ENCODE results near the gene TANGO2. TPM values are rescaled to one million over a fixed set of nuclear protein-coding genes. Genes with fewer than 3 reads are reported as not detected.

The TANGO2 gene, protein sequence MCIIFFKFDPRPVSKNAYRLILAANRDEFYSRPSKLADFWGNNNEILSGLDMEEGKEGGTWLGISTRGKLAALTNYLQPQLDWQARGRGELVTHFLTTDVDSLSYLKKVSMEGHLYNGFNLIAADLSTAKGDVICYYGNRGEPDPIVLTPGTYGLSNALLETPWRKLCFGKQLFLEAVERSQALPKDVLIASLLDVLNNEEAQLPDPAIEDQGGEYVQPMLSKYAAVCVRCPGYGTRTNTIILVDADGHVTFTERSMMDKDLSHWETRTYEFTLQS
- polyA plus RNA-seq (2012; ENCODE audit: insufficient read depth, insufficient read length, low read depth) = 8.0 TPM

GRCh38 chr22:20020533-20021195, at the start of gene TANGO2:
Gene TANGO2 (plus strand): TSS chr22:20021110. CDS start chr22:20036799, 15,689 bp downstream.
- Histone ChIP-seq H3K36me3 (no peaks in the 10 kb centered on the region), H3K4me1 (peaks cover 8% of the 10 kb centered on the region), H3K27me3 (no peaks in the 10 kb centered on the region), H3K9me3 (no peaks in the 10 kb centered on the region), H3K4me3 (ENCODE audit: low read depth, low read length) (peak within 1 kb of the TSS; percentile 83)
- no peak for TF ChIP-seq CTCF (IDR thresholded peaks at IDR 0.05; ENCODE audit: low read depth, low read length)
- DNase-seq = peak; percentile 94

- no peak for TF ChIP-seq CTCF (IDR thresholded peaks at IDR 0.05; ENCODE audit: low read depth, low read length)
These were observed 49.4 kb upstream of the TANGO2 start for GRCh38 chr22:19971276-19972124.

GRCh38 chr22:19972251-19972650, 48.7 kb upstream of the TANGO2 start:
- no peaks in the 10 kb centered on the region for H3K27me3 ChIP-seq
- TF ChIP-seq CTCF (IDR thresholded peaks at IDR 0.05; ENCODE audit: low read depth, low read length) = no peak
- H3K4me1 ChIP-seq = peaks cover 38% of the 10 kb centered on the region
- peaks cover 91% of the 10 kb centered on the region for H3K36me3 ChIP-seq
- H3K9me3 ChIP-seq = no peaks in the 10 kb centered on the region
- DNase-seq = no peak
- H3K4me3 ChIP-seq (ENCODE audit: low read depth, low read length) = no peak overlapping the region

More at GRCh38 chr22:19971276-19972124, 49.4 kb upstream of the TANGO2 start:
- Histone ChIP-seq H3K4me1 (peaks cover 38% of the 10 kb centered on the region), H3K36me3 (peaks cover 84% of the 10 kb centered on the region), H3K4me3 (ENCODE audit: low read depth, low read length) (no peak overlapping the region), H3K27me3 (no peaks in the 10 kb centered on the region), H3K9me3 (no peaks in the 10 kb centered on the region)
- no peak for DNase-seq

DNA sequence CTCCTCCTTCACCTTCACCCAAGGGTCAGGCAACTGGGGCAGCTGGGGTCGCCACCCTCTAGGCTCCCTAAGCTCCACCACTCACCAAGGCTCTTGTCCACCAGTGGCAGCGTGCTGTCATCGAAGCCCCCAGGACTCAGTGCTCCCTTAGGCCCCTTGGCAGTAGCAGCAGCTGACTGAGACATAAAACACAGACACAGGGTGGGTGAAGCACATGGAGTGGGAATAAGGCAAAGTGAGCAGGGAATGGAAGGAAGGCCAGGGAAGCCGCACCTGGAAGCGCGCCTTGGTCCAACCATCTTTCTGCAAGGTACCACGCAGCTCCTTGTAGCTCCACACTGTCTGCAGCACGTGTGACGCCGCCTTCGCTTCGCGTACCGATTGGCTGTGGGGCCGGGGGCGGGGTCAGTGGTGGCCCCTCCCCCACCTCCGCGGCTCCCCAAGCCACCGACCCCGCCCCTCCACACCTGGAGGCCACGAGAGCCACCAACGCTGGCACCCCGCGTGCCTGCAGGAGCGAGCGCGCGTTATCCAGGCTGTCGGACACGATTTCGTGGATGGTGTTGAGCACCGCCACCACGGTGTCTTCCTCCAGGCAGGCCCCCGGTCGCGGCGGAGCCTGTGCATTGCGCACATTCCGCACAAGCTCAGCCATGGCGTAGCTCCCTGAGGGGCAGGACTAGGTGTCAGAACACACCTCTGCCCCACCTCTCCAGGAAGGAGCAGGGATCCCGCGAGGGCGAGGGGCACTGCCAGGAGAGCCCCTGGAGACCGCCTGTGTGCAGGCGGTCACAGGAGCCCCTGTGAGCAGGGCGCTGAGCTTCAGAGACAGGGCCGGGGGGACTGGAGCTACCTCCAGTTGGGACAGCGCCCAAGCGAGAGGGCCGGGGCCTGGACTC, 48.0 kb upstream of the TANGO2 start:
- Histone ChIP-seq H3K36me3 (peaks cover 92% of the 10 kb centered on the region), H3K4me3 (ENCODE audit: low read depth, low read length) (no peak overlapping the region), H3K9me3 (no peaks in the 10 kb centered on the region), H3K4me1 (peaks cover 36% of the 10 kb centered on the region), H3K27me3 (no peaks in the 10 kb centered on the region)
- TF ChIP-seq CTCF (IDR thresholded peaks at IDR 0.05; ENCODE audit: low read depth, low read length) = no peak
- DNase-seq = no peak

DNA sequence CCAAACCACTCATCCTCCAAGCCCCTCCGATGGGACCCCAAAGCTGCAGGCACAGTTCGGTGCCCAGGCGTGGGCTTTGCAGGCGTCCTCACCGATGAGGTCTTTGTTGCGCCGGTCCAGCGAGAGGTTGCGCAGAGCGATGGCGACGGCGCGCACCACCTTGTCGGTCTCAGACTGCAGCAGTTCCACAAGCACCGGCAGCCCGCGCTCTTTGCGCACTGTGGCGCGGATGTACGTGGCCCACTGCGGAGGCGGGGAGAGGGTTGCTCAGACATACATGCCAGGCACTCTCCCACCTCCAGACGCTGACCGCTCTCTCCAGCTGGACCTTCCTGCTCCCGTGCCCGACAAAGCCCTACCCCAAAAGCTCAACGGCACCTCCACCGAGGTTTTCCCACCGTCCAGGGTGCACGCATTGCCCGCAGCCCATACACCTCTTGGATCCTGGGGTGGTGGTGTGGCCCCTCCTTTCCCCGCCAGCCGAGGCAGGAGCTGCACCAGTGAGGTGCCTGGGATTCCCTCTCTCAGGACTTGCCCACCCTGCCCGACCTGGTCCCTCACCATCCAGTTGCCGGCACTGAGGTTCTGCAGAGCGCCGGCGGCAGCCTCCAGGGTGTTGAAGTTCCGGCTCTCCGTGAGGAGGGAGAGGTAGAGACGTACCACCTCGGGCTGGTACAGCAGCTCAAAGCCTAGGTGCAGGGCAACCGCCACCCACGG, 47.2 kb upstream of the TANGO2 start:
- H3K4me1 ChIP-seq = peaks cover 36% of the 10 kb centered on the region
- no peak for TF ChIP-seq CTCF (IDR thresholded peaks at IDR 0.05; ENCODE audit: low read depth, low read length)
- no peaks in the 10 kb centered on the region for H3K27me3 ChIP-seq
- no peak for DNase-seq
- H3K36me3 ChIP-seq = peaks cover 93% of the 10 kb centered on the region
- H3K9me3 ChIP-seq = no peaks in the 10 kb centered on the region
- H3K4me3 ChIP-seq (ENCODE audit: low read depth, low read length) = no peak overlapping the region
